CD1c-positive myeloid dendritic cell (primary cell): ENCODE results near the gene DDX46.
A peak's percentile ranks its signal among the peaks of the same experiment; 100 is the strongest.
"Not testable (repeated sequence)": the region's sequence is repeated elsewhere in the genome, so short reads cannot be mapped to it uniquely, and the experiment has no call there.

Source experiments
- DNase-seq: peaks from one replicate; pipeline ENCODE4 v3.0.0-alpha.2; 2016; ENCODE audit errors: extremely low spot score

Gene DDX46

DNA sequence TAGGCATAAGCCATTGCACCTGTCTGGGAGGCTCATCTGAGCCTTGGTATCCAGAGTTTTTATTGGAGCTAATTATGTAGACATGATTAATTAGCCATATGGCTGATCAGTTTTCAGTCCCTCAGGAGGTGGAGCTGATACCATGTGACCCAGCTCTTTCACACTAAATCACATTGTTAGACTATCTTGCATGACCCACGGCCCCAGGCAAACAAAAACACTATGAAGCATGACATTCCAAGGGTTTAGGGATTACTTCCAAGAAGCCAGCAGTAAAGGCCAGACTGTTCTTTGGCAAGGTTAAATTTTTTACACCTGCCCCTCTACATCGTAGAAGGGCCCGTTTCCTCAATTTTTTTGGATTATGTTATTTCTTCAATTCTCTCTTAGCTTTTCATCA, 82.2 kb downstream of the DDX46 start:
- no peak for DNase-seq

DNA sequence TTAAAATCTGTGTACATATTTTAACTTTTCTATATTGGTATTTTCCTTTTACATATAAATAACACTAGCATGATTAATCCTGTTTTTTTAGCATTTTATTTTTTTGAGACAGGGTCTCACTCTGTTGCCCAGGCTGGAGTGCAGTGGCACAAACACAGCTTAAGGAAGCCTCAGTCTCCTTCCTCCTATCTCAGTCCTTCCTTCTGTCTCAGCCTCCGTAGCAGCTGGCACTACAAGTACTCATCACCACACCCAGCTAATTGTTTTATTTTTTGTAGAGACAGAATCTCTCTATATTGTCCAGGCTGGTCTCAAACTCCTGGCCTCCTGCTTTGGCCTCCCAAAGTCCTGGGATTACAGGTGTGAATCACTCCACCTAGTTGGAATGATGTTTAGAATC, 85.7 kb downstream of the DDX46 start:
- DNase-seq, result no peak

DNA sequence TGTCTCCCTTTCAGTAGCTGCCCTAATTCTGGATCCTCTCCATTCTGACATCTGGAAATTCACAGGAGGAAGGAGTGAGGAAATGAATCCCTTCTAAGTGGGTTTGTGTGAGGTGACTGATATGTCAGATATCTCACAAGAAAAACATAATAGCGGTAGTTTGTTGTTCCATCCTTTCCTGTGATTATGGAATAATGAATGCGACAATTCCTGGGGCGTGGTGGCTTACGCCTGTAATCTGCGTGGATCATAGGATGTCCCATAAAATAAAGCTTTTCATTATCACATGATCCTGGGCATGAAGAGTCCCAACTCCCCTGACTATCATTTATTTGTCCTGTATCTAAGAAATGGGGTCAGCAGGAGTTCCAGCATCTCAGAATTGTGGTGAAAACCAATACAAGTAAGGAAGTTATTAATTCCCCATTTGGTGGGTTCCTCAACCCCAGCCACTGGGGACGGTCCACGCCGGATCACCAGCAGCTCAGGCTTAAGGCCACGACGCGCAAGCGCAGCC, 86.8 kb downstream of the DDX46 start:
- DNase-seq, result no peak

DNA sequence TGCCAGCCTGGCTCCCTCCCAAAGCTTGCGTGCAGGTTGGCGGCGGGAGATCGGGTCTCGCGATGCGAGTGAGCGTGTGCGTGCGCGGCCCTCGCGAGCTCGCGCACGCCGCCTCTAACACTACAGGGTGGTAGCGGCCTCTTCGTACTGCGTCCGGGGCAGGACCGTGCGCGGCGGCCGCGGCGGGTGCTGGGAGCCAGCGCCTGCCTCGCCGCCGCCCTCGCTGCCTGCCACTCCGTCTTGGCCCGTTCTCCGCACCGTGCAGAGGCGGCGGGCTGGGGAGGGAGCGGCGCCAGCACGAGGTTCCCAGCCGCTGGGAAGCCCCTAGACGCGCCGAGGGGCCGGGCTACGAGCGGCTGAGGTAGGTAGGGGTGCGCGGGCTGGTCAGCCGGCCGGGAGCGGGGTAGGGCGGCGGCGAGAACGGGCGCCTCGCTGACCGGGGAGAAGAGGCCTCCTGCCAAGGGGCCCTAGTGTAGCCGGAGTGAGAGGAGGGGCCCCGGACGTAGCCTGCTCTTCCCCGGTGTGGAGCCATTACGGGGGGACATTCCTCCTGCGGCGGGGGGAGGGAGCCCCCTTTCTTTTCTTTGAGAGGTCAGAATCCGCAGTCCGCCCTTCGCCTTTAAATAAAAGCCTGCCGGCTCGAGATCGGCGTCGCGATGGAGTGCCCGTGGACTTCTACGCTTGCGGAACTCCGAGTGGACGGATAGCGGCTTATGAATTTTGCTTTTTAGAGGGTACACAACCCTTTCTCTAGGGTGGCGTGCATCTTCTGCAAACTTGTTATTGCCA, 87.5 kb downstream of the DDX46 start, which contains the start of gene C5orf24:
Gene C5orf24, plus strand, starts transcription at position 117 of the 789 bp plus-strand sequence. CDS start 8,933 bp downstream, outside the sequence.
- peak; percentile 99 for DNase-seq

GRCh38 chr5:134846641-134846960, 88.0 kb downstream of the DDX46 start:
- DNase-seq, result peak; percentile 20

DNA sequence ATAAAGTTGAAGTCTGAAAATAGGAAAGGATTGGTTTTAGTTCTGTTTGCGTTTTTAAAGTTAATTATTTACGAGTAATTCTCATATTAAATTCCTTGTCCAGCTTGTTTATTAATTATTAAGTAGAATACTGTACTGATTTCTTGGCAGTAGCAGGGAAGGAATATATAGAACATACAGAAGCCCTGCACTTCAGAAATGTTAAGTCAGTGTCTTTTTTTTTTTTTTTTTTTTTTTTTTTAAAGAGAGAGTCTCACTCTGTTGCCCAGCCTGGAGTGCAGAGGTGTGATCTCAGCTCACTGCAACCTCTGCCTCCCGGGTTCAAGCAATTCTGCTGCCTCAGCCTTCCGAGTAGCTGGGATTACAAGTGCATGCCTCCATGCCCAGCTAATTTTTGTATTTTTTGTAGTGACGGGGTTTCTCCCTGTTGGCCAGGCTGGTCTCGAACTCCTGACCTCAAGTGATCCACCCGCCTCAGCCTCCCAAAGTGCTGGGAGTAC, 90.9 kb downstream of the DDX46 start:
- not testable (repeated sequence) for DNase-seq

- peak; percentile 9 for DNase-seq
These were observed 92.8 kb downstream of the DDX46 start for GRCh38 chr5:134851307-134851923.

DNA sequence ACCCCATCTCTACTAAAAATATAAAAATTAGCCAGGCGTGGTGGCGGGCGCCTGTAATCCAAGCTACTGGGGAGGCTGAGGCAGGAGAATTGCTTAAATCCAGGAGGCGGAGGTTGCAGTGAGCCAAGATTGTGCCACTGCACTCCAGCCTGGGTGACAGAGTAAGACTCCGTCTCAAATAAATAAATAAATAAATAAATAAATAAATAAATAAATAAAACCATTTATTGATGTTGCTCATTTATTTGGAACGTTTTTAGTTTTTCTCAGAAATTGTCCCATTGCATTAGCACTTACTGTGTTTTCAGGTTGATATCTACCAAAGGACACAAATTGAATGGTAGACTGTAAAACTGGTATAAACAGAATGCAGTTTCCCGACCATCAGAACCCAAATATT, 97.9 kb downstream of the DDX46 start:
- not testable (repeated sequence) for DNase-seq

DNA sequence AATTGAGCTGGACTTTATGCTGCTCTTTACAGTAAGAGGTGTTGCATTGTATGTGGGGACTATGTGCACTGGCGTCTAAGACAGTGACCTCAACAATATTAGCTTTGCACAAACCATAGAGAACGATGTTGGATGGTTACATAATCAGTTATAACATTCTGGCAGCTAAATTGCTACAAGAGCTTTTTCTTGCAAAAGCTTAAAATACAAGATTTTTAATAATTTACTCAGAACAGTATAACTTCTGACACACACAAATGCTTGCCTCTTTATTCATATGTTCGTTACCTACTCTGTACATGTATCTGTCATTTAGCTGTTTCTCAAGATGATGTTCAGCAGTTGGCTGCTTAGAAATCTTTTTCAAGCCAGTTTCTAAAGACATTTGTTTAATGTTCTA, 98.8 kb downstream of the DDX46 start:
- DNase-seq, result no peak

- DNase-seq, result no peak
These were observed 106.1 kb downstream of the DDX46 start for GRCh38 chr5:134864707-134865106.

DNA sequence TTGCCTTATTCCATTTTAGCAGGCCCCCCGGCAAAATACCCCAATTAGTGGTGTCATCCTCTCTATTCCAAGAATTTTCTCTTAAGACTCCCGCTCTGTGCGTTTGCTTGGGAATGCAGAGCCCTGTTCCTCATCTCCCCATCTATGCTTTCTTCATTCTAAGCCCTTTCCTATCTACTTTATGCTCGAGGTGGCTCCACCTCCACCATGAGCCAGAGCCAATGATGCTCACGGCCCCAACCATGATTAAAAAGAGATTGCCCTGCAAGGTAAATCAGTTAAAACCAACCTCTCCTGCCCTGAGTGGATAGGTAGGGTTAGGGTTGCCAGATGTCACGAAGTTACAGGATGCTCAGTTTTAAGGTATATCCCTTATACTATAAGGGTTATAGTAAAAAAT, 114.9 kb downstream of the DDX46 start:
- DNase-seq, result no peak

- peak; percentile 92 for DNase-seq
These were observed 115.6 kb downstream of the DDX46 start, which contains the start of gene TXNDC15 for GRCh38 chr5:134873987-134874830. TXNDC15 (plus strand) TSS chr5:134874371; CDS start chr5:134874428, 57 bp downstream.

DNA sequence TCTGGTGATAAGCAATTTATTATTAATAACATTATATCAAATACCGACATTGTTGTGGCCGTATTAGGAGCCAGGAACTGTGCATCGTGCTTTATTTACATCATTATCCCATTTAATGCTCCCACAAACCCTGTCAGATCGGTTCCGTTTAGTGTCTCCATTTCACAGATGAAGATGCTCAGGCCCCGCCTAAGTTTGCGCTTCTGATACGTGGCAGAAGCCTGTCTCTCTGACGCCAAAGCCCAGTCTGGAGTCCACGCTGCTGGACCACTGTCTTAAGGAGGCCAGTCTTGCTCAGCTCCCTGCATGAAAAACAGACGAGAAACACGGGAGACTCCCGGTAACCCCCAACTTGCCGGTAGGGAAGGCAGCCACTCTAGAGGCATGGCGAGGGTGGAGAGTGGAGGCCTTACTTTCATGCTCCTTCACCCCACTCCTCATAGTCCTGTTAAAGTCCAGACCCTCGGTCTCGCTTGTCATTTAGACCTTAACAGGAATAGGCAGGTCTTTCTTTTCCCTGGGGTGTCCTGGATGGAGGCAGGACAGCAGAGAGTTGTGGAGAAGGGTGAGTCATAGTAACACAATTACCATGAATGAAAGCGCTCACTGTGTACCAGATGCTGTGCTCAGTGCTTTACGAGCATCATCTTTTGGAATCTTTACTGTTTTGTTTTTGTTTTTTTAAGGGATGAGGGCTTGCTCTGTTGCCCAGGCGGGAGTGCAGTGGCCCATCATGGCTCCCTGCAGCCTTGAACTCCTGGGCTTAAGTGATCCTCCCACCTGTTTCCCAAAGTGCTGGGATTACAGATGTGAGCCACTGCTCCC, 116.5 kb downstream of the DDX46 start:
- DNase-seq, result peak; percentile 27

DNA sequence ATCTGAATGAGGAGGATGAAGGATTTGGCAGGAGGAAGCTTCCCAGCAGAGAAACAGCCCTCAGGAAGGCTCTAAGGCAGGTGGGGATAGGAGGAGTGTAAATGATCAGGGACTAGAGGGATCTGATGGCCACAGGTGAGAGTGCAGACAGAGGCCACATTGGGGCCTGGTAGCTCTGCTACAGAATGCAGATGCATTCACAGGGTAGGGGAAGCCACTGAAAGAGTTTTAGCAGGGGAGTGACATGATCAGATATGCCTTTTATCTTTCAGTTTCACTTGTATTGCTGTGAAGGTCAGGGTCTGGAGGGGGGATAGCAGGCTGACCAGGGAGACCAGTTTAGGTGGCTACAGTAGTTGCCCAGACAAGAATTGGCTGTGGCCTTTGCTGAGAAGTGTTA, 118.6 kb downstream of the DDX46 start:
- DNase-seq, result no peak

GRCh38 chr5:134878403-134878802, 119.8 kb downstream of the DDX46 start:
- no peak for DNase-seq

- no peak for DNase-seq
These were observed 120.9 kb downstream of the DDX46 start for GRCh38 chr5:134879456-134879855.
